Vagina (tissue), 2 donors: ENCODE results near the gene SKIDA1.

ENCODE experiments used
- CTCF ChIP-seq, 3 experiments: fragments of 450-650 bp in 2 of 3; fragments of 200-600 bp in 1 of 3; sonication (generic) in 1 of 3; IDR thresholded peaks; one replicate each; pipeline ENCODE4 v1.5.1; 2017 to 2019; ENCODE audit warnings: antibody characterized with exemption in 3 of 3, mild to moderate bottlenecking in 2 of 3, moderate library complexity in 2 of 3
- POLR2A ChIP-seq, 2 donors: fragments of 450-650 bp; IDR thresholded peaks; one replicate each; pipeline ENCODE4 v1.6.1; 2017; ENCODE audit warnings: antibody characterized with exemption in 2 of 2, mild to moderate bottlenecking in 2 of 2, moderate library complexity in 2 of 2
- POLR2AphosphoS5 ChIP-seq, 2 donors: sonication (generic); formaldehyde crosslinking; IDR thresholded peaks; one replicate each; pipeline ENCODE4 v1.9.0; 2017; ENCODE audit warnings: antibody characterized with exemption in 2 of 2, mild to moderate bottlenecking in 2 of 2, low read depth in 1 of 2; ENCODE audit not compliant: insufficient read depth in 1 of 2

- TF ChIP-seq CTCF (IDR thresholded peaks at IDR 0.05), result no peak
- TF ChIP-seq POLR2A (IDR thresholded peaks at IDR 0.05), result no peak
- TF ChIP-seq POLR2AphosphoS5 (IDR thresholded peaks at IDR 0.05; ENCODE audit: insufficient read depth in 1 of 2, low read depth in 1 of 2), result no peak
Measured at GRCh38 chr10:21507150-21507549, 18.3 kb downstream of the SKIDA1 start.
